Prostate gland (tissue), 2 donors: ENCODE data around the gene CRIM1.

Experiments
- CTCF ChIP-seq, 4 experiments: fragments of 200-600 bp in 2 of 4; fragments of 450-650 bp in 2 of 4; sonication (generic) in 2 of 4; IDR thresholded peaks; 1 replicate in 3 of 4; 2 replicates in 1 of 4; pipeline ENCODE4 v1.5.1; 2016 to 2019; ENCODE audit warnings: antibody characterized with exemption in 4 of 4, mild to moderate bottlenecking in 2 of 4, moderate library complexity in 2 of 4
- POLR2A ChIP-seq: fragments of 450-650 bp; IDR thresholded peaks from one replicate; pipeline ENCODE4 v1.6.1; 2016; ENCODE audit warnings: antibody characterized with exemption, mild to moderate bottlenecking

GRCh38 chr2:36549165-36549574 lies 193.6 kb downstream of the CRIM1 start:
- TF ChIP-seq POLR2A (no peak), CTCF (IDR thresholded peaks at IDR 0.05) (no peak)
